Epithelial cell of proximal tubule (primary cell): ENCODE measurements around the gene GATD1. TPM values are rescaled to one million over a fixed set of nuclear protein-coding genes. Genes with fewer than 3 reads are reported as not detected.
"Not testable (repeated sequence)": the region's sequence is repeated elsewhere in the genome, so short reads cannot be mapped to it uniquely, and the experiment has no call there.

Source experiments
- DNase-seq: peaks from one replicate; pipeline ENCODE4 v3.0.0-alpha.2; 2011; ENCODE audit warnings: low read depth
- H3K4me3 ChIP-seq: 2 replicates; pipeline ENCODE4 v1.5.1; 2011; ENCODE audit warnings: low read depth, mild to moderate bottlenecking, low read length
- total RNA-seq: library from RNA; depleted of rRNA; stranded (reverse); fragments of >200 nt; gene quantifications from 2 replicates; pipeline ENCODE4 v1.2.3, GENCODE V29; 2015
- TF ChIP-seq, protein P1 (sequence below): conservative IDR thresholded peaks from 2 replicates; pipeline ENCODE4 v1.5.1; 2012; ENCODE audit warnings: low read depth, mild to moderate bottlenecking, low read length

The GATD1 gene
- total RNA-seq, 1 donor from 2014 or later: 68.8 TPM

DNA sequence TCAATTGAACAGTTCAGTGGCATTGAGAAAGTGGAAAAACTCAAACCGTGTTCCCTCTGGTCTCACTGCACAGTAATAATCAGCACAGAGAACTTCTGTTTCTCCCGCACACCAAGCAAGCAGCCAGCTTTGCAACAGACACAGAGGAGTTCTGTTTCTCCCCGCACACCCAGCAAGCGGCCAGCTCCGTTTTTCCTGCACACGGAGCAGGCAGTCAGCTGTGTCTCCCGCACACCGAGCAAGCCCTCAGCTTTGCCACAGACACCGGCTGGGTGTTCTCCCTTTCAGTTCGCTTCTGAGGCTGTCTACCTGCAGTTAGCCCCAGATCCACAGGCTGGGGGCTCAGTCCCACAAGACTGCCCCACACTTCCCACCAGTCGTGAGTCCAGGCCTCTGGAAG is 39.9 kb downstream of the GATD1 start:
- TF ChIP-seq, protein P1, sequence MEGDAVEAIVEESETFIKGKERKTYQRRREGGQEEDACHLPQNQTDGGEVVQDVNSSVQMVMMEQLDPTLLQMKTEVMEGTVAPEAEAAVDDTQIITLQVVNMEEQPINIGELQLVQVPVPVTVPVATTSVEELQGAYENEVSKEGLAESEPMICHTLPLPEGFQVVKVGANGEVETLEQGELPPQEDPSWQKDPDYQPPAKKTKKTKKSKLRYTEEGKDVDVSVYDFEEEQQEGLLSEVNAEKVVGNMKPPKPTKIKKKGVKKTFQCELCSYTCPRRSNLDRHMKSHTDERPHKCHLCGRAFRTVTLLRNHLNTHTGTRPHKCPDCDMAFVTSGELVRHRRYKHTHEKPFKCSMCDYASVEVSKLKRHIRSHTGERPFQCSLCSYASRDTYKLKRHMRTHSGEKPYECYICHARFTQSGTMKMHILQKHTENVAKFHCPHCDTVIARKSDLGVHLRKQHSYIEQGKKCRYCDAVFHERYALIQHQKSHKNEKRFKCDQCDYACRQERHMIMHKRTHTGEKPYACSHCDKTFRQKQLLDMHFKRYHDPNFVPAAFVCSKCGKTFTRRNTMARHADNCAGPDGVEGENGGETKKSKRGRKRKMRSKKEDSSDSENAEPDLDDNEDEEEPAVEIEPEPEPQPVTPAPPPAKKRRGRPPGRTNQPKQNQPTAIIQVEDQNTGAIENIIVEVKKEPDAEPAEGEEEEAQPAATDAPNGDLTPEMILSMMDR: no peak
- no peak for DNase-seq
- H3K4me3 ChIP-seq: no peak overlapping the region

DNA sequence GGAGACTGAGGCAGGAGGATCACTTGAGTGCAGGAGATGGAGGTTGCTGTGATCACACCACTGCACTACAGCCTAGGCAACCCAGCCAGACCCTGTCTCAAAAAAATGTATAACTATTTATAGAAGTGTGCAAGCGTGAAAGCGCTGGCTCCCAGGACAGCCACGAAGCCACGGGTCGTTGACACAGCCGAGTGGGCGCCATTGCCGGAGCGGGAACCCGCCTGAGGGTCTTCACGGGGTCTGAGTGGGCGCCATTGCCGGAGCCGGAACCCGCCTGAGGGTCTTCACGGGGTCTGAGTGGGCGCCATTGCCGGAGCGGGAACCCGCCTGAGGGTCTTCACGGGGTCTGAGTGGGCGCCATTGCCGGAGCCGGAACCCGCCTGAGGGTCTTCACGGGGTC is 42.7 kb downstream of the GATD1 start:
- not testable (repeated sequence) for DNase-seq, H3K4me3 ChIP-seq

DNA sequence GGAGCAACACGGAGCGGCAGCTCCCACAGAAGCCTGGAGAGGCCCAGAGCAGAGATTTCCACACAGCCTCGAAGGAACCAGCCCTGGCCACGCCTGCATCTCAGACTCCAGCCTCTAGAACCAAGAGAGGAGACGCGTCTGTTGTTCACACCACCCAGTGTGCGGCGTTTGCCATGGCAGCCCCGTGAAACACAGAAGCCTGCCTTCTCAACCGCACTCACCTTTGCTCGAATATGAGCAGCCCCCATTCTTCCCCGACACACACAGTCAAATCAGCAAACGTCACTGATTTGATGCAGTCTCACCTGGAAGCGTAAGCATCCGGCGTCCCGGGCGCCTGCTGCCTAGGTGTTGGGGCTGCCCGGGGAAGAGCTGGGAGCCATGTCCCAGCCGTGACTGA is 44.2 kb downstream of the GATD1 start:
- DNase-seq: no peak
- TF ChIP-seq, protein P1: no peak
- no peak overlapping the region for H3K4me3 ChIP-seq

DNA sequence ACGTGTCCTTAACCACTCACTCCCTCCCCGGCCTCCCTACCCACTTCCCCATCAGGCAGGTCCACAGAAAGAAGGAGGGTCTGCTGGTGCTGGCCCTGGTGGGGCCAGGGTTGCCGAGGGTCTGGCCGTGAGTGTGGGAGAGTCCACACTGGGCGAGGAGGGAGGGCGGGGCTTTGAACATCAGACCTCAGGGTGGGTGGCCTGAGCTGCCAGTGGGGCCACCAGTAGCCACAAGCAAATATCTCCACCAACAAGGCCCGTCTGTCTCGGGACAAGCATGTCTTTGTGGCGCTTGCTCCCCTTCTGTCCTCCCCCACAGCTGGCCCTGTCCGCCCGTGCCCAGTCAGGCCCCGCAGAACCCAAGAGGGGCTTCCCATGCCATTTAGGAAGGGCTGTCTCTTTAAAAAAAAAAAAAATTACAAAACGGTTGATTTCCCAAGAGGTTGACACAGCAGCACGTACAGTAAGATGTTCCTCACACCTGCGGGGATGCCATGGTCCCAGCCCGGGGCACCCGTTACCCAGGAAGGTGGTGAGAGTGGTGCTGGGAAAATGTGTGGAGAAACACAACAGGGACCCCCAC is 47.7 kb downstream of the GATD1 start:
- TF ChIP-seq, protein P1: no peak
- no peak for DNase-seq
- no peak overlapping the region for H3K4me3 ChIP-seq

DNA sequence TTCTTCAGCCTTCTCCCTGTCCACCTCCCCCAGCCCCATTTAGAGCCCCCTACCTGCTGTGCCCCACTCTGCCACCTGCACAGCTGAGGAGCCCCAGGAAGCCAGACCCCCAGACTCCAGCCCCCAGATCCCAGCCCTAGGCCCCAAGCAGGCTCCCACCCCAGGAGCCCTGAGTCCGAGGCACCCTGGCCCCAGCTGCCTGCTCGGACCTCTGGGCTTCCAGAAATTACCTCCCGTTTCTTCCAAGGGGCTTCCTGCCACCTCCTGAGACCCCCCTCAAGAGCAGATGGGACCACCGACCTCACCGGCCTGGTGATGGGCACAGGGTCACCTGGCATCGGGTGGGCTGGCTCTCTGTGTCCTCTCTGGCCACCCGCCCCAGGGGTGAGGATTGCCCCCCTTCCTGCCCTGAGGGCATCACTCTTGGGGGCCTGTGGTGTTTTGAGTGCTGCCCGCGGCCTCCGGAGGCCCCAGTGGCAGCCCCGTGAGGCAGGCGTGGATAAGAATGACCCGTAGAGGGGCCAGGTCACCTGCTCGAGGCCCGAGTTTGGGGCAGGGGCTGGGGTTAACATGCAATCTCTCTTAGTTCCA is 48.3 kb downstream of the GATD1 start:
- TF ChIP-seq, protein P1: no peak
- H3K4me3 ChIP-seq: no peak overlapping the region
- DNase-seq: no peak

DNA sequence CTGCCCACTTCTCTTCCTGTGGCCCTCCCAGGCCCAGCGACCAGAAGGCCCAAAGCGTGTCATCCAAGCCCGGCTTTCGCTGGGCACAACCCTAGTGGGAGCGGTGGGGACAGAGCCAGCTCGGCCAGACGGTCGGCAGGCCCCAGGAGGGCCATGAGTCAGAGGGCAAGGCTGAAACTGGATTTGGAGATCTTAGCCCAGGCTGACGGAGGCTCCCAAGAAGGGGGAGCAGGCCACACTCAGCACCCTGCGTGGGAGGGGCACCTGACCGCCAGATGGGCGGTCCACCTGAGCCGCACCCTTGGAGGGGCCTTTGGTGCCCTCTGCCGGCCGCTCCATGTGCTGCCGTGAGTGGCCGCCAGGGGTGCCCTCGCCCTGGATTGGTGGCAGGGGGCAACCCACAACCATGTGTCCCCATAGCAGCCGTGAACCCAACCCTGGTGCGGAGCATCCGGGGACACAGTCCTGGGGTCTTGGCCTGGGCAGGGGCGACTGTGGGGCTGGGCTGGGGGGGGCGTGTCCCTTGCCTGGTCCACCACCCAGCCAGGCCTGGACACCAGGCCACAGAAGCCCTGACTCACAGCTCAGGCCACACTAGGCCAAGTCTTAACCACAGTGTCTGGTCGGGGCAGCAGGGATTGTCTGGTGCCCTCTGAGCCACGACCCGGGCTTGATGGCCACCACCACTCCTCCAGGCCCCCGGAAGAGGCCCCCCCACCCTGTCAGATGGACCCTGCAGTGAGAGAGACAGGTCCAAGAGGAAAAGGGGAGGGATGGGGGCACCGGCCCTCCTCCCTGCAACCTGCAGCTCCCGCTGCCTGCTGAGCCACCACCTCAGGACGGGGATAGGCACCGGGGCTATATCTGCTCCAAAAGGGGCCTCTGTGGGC is 49.2 kb downstream of the GATD1 start:
- no peak overlapping the region for H3K4me3 ChIP-seq
- TF ChIP-seq, protein P1: peak; percentile 99
- no peak for DNase-seq

DNA sequence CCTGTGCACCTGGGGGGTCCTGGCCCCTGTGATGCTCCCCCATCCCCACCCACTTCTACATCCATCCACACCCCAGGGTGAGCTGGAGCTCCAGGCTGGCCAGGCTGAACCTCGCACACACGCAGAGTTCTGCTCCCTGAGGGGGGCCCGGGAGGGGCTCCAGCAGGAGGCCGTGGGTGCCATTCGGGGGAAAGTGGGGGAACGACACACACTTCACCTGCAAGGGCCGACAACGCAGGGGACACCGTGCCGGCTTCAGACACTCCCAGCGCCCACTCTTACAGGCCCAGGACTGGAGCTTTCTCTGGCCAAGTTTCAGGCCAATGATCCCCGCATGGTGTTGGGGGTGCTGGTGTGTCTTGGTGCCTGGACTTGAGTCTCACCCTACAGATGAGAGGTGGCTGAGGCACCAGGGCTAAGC is 50.0 kb downstream of the GATD1 start:
- no peak overlapping the region for H3K4me3 ChIP-seq
- no peak for DNase-seq
- TF ChIP-seq, protein P1: no peak
